ENCODE results near the gene IL36G.

Gene IL36G

DNA sequence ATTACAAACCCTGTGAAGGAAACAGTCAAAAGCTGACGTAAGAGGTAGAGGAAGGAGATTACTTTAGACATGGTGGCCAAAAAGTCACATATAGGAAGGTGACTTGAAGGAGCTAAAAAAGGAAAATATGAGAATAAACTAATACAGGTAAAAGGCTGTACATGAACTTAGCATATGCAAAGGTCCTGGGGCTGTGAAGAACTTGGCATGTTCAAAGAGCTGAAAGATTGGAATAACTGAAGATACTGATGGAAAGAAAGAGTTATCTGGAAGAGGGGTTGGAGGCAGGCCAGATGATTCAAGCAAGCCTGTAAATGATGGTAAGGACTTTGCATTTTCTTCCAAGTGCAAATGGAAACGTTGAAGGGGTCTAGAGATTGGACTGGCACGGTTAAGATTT is 40.7 kb downstream of the IL36G start:
- no peak for DNase-seq (ENCODE audit: low read depth in 2 of 2)

DNA sequence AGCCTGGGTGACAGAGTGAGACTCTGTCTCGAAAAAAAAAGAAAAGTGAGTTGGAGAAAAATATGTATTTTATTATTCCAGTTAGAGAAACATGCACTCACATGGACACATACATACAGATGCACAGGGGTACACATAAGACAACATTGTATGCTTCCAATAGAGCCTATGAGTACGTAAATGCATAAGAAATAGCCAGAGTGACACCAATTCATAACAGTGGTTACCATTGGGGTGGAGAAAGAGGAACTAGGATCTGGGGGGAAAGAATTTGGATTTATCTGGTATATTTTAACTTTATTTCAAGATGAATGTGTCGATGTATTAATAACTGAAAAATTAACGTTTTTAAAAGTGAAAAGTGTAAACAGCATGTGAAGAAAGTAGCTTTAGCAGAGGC is 43.5 kb downstream of the IL36G start:
- DNase-seq (ENCODE audit: low read depth in 2 of 2), result no peak

GRCh38 chr2:113024764-113025163 is 47.0 kb downstream of the IL36G start:
- DNase-seq (ENCODE audit: low read depth in 2 of 2), result no peak

- no peak for DNase-seq (ENCODE audit: low read depth in 2 of 2)
Measured at GRCh38 chr2:113025737-113026136, 47.9 kb downstream of the IL36G start.

DNA sequence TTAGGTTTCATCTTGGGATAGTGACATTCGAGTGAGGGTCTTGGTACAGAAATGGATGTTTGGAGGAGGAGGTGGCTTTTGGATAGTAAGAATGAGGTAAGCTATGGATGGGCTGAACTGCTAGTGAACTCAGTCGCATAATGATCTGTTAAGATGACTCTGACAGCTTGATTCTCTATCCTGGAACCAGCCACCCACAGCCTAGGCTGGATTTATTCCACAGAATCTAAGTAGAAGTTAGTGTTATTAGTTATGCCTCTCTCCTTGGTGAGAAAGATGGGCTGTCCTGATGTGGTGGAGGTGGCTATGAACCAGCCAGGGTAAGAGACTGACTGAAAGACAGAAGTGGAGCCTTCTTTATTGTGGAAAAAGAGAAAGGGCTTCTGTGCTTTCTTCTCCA is 49.9 kb downstream of the IL36G start:
- DNase-seq (ENCODE audit: low read depth in 2 of 2), result no peak

- no peak for DNase-seq (ENCODE audit: low read depth in 2 of 2)
Measured at GRCh38 chr2:113028112-113028511, 50.3 kb downstream of the IL36G start.

GRCh38 chr2:113032737-113033136 is 54.9 kb downstream of the IL36G start:
- no peak for DNase-seq (ENCODE audit: low read depth in 2 of 2)

GRCh38 chr2:113034016-113034415 is 56.2 kb downstream of the IL36G start:
- DNase-seq (ENCODE audit: low read depth in 2 of 2), result no peak

Data from activated CD4-positive, alpha-beta T cell treated with anti-CD3 and anti-CD28 coated beads for 24 hours (primary cell).